ENCODE results near the gene RPS16.
"Not testable (repeated sequence)": the region's sequence is repeated elsewhere in the genome, so short reads cannot be mapped to it uniquely, and the experiment has no call there.

The RPS16 gene

GRCh38 chr19:39469567-39469966 lies 33.8 kb upstream of the RPS16 start:
- Mint-ChIP-seq H3K36me3 (peaks cover 85% of the 10 kb centered on the region), H3K4me3 (no peak overlapping the region), H3K9me3 (no peaks in the 10 kb centered on the region), H3K4me1 (peaks cover 19% of the 10 kb centered on the region), H3K27ac (no peak overlapping the region), H3K27me3 (no peaks in the 10 kb centered on the region)
- no peak for ATAC-seq

- H3K9me3 Mint-ChIP-seq = no peaks in the 10 kb centered on the region
- H3K36me3 Mint-ChIP-seq = peaks cover 80% of the 10 kb centered on the region
- H3K4me1 Mint-ChIP-seq = peaks cover 19% of the 10 kb centered on the region
- H3K4me3 Mint-ChIP-seq = no peak overlapping the region
- no peaks in the 10 kb centered on the region for H3K27me3 Mint-ChIP-seq
- no peak for ATAC-seq
- H3K27ac Mint-ChIP-seq = no peak overlapping the region
Measured at GRCh38 chr19:39469036-39469435, 33.3 kb upstream of the RPS16 start.

- peaks cover 76% of the 10 kb centered on the region for H3K36me3 Mint-ChIP-seq
- peaks cover 19% of the 10 kb centered on the region for H3K4me1 Mint-ChIP-seq
- H3K9me3 Mint-ChIP-seq = no peaks in the 10 kb centered on the region
- H3K27ac Mint-ChIP-seq = no peak overlapping the region
- no peaks in the 10 kb centered on the region for H3K27me3 Mint-ChIP-seq
- H3K4me3 Mint-ChIP-seq = no peak overlapping the region
- no peak for ATAC-seq
Measured at GRCh38 chr19:39467941-39468340, 32.2 kb upstream of the RPS16 start.

- Mint-ChIP-seq H3K4me3 (no peak overlapping the region), H3K36me3 (peaks cover 67% of the 10 kb centered on the region), H3K27ac (no peak overlapping the region), H3K9me3 (no peaks in the 10 kb centered on the region), H3K4me1 (peaks cover 9% of the 10 kb centered on the region), H3K27me3 (no peaks in the 10 kb centered on the region)
- no peak for ATAC-seq
Measured at GRCh38 chr19:39465956-39466747, 30.4 kb upstream of the RPS16 start.

GRCh38 chr19:39463403-39463802 lies 27.7 kb upstream of the RPS16 start:
- H3K4me1 Mint-ChIP-seq = peaks cover 5% of the 10 kb centered on the region
- H3K27ac Mint-ChIP-seq = no peak overlapping the region
- peaks cover 59% of the 10 kb centered on the region for H3K36me3 Mint-ChIP-seq
- no peak for ATAC-seq
- no peak overlapping the region for H3K4me3 Mint-ChIP-seq
- H3K9me3 Mint-ChIP-seq = no peaks in the 10 kb centered on the region
- no peaks in the 10 kb centered on the region for H3K27me3 Mint-ChIP-seq

GRCh38 chr19:39451257-39451656 lies 15.5 kb upstream of the RPS16 start:
- Mint-ChIP-seq H3K27ac (peak overlapping the region; percentile 71), H3K4me1 (peaks cover 74% of the 10 kb centered on the region), H3K36me3 (peaks cover 54% of the 10 kb centered on the region)
- H3K27me3 Mint-ChIP-seq, H3K9me3 Mint-ChIP-seq, H3K4me3 Mint-ChIP-seq, ATAC-seq: not testable (repeated sequence)

- H3K4me3 Mint-ChIP-seq = peak overlapping the region; percentile 70
- H3K36me3 Mint-ChIP-seq = peaks cover 54% of the 10 kb centered on the region
- peaks cover 83% of the 10 kb centered on the region for H3K4me1 Mint-ChIP-seq
Measured at GRCh38 chr19:39449116-39449797, 13.5 kb upstream of the RPS16 start.

GRCh38 chr19:39448271-39448670 lies 12.5 kb upstream of the RPS16 start:
- no peaks in the 10 kb centered on the region for H3K9me3 Mint-ChIP-seq
- H3K36me3 Mint-ChIP-seq = peaks cover 51% of the 10 kb centered on the region
- ATAC-seq = peak; percentile 79
- peak overlapping the region; percentile 98 for H3K27ac Mint-ChIP-seq
- peaks cover 88% of the 10 kb centered on the region for H3K4me1 Mint-ChIP-seq
- peak overlapping the region; percentile 90 for H3K4me3 Mint-ChIP-seq
- H3K27me3 Mint-ChIP-seq = no peaks in the 10 kb centered on the region

More at GRCh38 chr19:39449116-39449797, 13.5 kb upstream of the RPS16 start:
- peak overlapping the region; percentile 98 for H3K27ac Mint-ChIP-seq
- no peaks in the 10 kb centered on the region for H3K27me3 Mint-ChIP-seq
- no peak for ATAC-seq
- no peaks in the 10 kb centered on the region for H3K9me3 Mint-ChIP-seq

GRCh38 chr19:39446365-39447084 lies 10.8 kb upstream of the RPS16 start:
- no peaks in the 10 kb centered on the region for H3K27me3 Mint-ChIP-seq
- peak overlapping the region; percentile 98 for H3K27ac Mint-ChIP-seq
- peaks cover 70% of the 10 kb centered on the region for H3K4me1 Mint-ChIP-seq
- peaks cover 34% of the 10 kb centered on the region for H3K36me3 Mint-ChIP-seq
- no peaks in the 10 kb centered on the region for H3K9me3 Mint-ChIP-seq
- ATAC-seq = no peak
- peak overlapping the region; percentile 90 for H3K4me3 Mint-ChIP-seq

GRCh38 chr19:39445196-39446111 lies 9.7 kb upstream of the RPS16 start, which contains the start of gene SUPT5H:
TSS of gene SUPT5H (plus strand) at chr19:39445582. CDS start at chr19:39445891, 309 bp downstream.
- peaks cover 67% of the 10 kb centered on the region for H3K4me1 Mint-ChIP-seq

GRCh38 chr19:39444598-39445195 lies 8.9 kb upstream of the RPS16 start:
- H3K27ac Mint-ChIP-seq = peak overlapping the region; percentile 98
- H3K4me1 Mint-ChIP-seq = peaks cover 67% of the 10 kb centered on the region
- H3K36me3 Mint-ChIP-seq = peaks cover 32% of the 10 kb centered on the region
- no peaks in the 10 kb centered on the region for H3K27me3 Mint-ChIP-seq
- H3K4me3 Mint-ChIP-seq = peak overlapping the region; percentile 90
- H3K9me3 Mint-ChIP-seq = no peaks in the 10 kb centered on the region
- no peak for ATAC-seq

More at GRCh38 chr19:39445196-39446111, 9.7 kb upstream of the RPS16 start, which contains the start of gene SUPT5H:
- no peaks in the 10 kb centered on the region for H3K9me3 Mint-ChIP-seq
- no peaks in the 10 kb centered on the region for H3K27me3 Mint-ChIP-seq
- ATAC-seq = peak; percentile 95
- H3K36me3 Mint-ChIP-seq = peaks cover 32% of the 10 kb centered on the region
- H3K27ac Mint-ChIP-seq = peak within 1 kb of the TSS; percentile 98
- H3K4me3 Mint-ChIP-seq = peak within 1 kb of the TSS; percentile 90

- Mint-ChIP-seq H3K4me3 (no peak overlapping the region), H3K27ac (no peak overlapping the region), H3K9me3 (no peaks in the 10 kb centered on the region), H3K36me3 (peaks cover 23% of the 10 kb centered on the region), H3K27me3 (no peaks in the 10 kb centered on the region), H3K4me1 (peaks cover 48% of the 10 kb centered on the region)
- no peak for ATAC-seq
Measured at GRCh38 chr19:39438270-39438934, 2.7 kb upstream of the RPS16 start.

- H3K4me1 Mint-ChIP-seq = peaks cover 63% of the 10 kb centered on the region
- H3K36me3 Mint-ChIP-seq = peaks cover 35% of the 10 kb centered on the region
- ATAC-seq = no peak
- no peaks in the 10 kb centered on the region for H3K9me3 Mint-ChIP-seq
- H3K27me3 Mint-ChIP-seq = no peaks in the 10 kb centered on the region
- H3K27ac Mint-ChIP-seq = peak overlapping the region; percentile 99
- peak overlapping the region; percentile 95 for H3K4me3 Mint-ChIP-seq
Measured at GRCh38 chr19:39436350-39436716, 584 bp upstream of the RPS16 start.
